Lower leg skin (tissue), 4 donors: Measurements from ENCODE around the gene CACHD1. TPM values are rescaled to one million over a fixed set of nuclear protein-coding genes. Genes with fewer than 3 reads are reported as not detected.

ENCODE experiments used
- DNase-seq, 2 donors: peaks; one replicate each; pipeline ENCODE4 v3.0.0-alpha.2; 2019; ENCODE audit warnings: low spot score in 2 of 2
- H3K4me3 ChIP-seq: fragments of 200-600 bp; sonication (generic); 2 replicates; pipeline ENCODE4 v1.5.1; 2017; ENCODE audit warnings: mild to moderate bottlenecking, low read depth; ENCODE audit not compliant: poor library complexity, severe bottlenecking
- POLR2A ChIP-seq, 2 donors: fragments of 450-650 bp; IDR thresholded peaks; one replicate each; pipeline ENCODE4 v1.6.1; 2016 to 2017; ENCODE audit warnings: antibody characterized with exemption in 2 of 2, mild to moderate bottlenecking in 1 of 2, moderate library complexity in 1 of 2
- WGBS, 2 donors: methylation state at CpG; one replicate each; pipeline ENCODE4 v1.1.5; 2018; 5-methylcytosine and 5-hydroxymethylcytosine counted together
- intact Hi-C: fragments of 100-400 bp; cut with DNase I; formaldehyde crosslinking; loops from one replicate; pipeline ENCODE4 v1.15.0; 2023; ENCODE audit warnings: low total_unique reads
- total RNA-seq, 4 donors: library from RNA; depleted of rRNA; stranded (reverse); fragments of >200 nt; gene quantifications; one replicate each; pipeline ENCODE4 v1.1.0, GENCODE V29; 2016
- TF ChIP-seq, protein P1 (sequence below), 3 donors: fragments of 450-650 bp; IDR thresholded peaks; one replicate each; pipeline ENCODE4 v1.5.1; 2016; ENCODE audit warnings: antibody characterized with exemption in 3 of 3, mild to moderate bottlenecking in 3 of 3, moderate library complexity in 2 of 3

Gene CACHD1
- total RNA-seq, 4 donors from 2014 or later, result 7.3 to 17.1 (median 10.9) TPM

GRCh38 chr1:64654519-64655341, 184.8 kb downstream of the CACHD1 start:
- intact Hi-C loops, result no loop called here
- no peak for DNase-seq
- no peak overlapping the region for H3K4me3 ChIP-seq
- TF ChIP-seq, protein P1, sequence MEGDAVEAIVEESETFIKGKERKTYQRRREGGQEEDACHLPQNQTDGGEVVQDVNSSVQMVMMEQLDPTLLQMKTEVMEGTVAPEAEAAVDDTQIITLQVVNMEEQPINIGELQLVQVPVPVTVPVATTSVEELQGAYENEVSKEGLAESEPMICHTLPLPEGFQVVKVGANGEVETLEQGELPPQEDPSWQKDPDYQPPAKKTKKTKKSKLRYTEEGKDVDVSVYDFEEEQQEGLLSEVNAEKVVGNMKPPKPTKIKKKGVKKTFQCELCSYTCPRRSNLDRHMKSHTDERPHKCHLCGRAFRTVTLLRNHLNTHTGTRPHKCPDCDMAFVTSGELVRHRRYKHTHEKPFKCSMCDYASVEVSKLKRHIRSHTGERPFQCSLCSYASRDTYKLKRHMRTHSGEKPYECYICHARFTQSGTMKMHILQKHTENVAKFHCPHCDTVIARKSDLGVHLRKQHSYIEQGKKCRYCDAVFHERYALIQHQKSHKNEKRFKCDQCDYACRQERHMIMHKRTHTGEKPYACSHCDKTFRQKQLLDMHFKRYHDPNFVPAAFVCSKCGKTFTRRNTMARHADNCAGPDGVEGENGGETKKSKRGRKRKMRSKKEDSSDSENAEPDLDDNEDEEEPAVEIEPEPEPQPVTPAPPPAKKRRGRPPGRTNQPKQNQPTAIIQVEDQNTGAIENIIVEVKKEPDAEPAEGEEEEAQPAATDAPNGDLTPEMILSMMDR (IDR thresholded peaks at IDR 0.05), result no peak
- no peak for TF ChIP-seq POLR2A (IDR thresholded peaks at IDR 0.05)
- WGBS, 2 donors, result 69 to 73% methylated on average over 5 of the region's 5 CpGs

DNA sequence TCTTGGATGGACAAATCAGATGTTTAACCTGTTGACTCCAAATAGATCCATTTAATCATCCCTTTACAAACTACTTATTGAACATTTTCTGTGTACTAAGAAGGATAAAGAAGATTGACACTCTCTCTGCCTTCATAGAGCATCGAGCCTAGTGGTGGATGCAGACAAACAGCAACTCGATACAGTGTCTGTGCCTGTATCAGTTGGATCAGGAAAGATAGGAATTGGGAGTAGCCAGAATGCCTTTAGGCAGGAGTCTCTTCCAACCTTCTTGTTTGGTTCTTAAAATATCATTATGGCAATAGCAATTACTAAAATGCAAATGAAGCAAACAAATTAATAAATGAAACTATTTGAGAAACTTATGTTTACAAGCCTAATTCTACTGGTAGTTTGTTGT, 185.9 kb downstream of the CACHD1 start:
- intact Hi-C loops, result no loop called here
- 55 to 56% methylated on average over 2 of the region's 2 CpGs for WGBS, 2 donors
- TF ChIP-seq, protein P1 (IDR thresholded peaks at IDR 0.05), result no peak
- TF ChIP-seq POLR2A (IDR thresholded peaks at IDR 0.05), result no peak
- DNase-seq, result no peak
- H3K4me3 ChIP-seq, result no peak overlapping the region

DNA sequence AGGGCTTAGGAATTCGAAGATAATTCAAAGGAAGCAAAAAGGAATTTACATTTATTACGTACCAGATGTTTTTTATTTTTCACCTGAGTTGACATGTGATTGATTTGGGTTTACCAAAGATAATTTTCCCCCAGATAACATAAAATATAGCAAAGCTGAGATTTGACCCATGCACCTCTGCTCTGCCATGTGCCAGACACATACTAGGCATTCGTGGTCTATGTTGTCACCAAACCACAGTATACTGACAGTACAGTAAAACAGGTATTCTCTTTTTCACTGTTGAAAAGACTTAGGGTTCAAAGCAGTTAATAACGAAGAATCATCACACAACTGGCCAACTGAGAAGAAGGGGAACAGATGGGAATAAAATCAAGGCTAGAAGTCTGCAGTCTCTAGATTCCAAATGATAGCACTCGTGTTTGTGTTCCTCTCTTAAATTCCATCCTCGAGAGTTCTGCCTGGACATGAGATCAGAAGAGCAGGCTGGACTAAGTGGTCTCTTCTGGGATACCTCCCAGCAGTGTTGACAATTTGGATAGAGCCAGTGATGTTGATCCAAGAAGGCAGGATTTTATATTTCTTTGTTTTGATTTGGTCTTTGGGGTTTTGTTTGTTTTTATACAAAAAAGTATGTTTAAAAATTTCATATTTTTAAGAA, 189.7 kb downstream of the CACHD1 start:
- DNase-seq, result no peak
- H3K4me3 ChIP-seq, result no peak overlapping the region
- intact Hi-C loops, result no loop called here
- TF ChIP-seq, protein P1 (IDR thresholded peaks at IDR 0.05), result no peak
- TF ChIP-seq POLR2A (IDR thresholded peaks at IDR 0.05), result no peak
- 71 to 76% methylated on average over 6 of the region's 6 CpGs for WGBS, 2 donors

- intact Hi-C loops, result no loop called here
- no peak overlapping the region for H3K4me3 ChIP-seq
- 83 to 88% methylated on average over 7 of the region's 7 CpGs for WGBS, 2 donors
- no peak for DNase-seq
- TF ChIP-seq, protein P1 (IDR thresholded peaks at IDR 0.05), result no peak
- TF ChIP-seq POLR2A (IDR thresholded peaks at IDR 0.05), result no peak
These were observed 193.7 kb downstream of the CACHD1 start for GRCh38 chr1:64663668-64664067.

DNA sequence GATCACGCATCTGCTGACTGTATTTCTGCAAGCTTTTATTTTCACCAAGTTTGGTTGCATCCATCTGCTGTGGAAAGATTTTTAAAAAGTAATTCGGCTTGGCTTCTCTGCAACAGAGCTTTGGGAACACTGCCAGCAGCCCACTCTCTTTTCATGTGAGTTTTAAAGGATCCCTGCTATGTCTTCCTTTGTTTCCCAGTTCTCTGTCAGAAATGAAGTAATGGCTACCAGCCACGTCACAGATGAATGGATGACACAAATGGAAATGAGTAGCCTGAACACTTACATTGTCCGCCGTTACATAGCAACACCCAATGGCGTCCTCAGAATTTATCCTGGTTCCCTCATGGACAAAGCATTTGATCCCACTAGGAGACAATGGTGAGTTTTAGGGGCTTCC, 194.4 kb downstream of the CACHD1 start:
- no peak for DNase-seq
- intact Hi-C loops, result no loop called here
- H3K4me3 ChIP-seq, result no peak overlapping the region
- WGBS, 2 donors, result 85 to 90% methylated on average over 6 of the region's 6 CpGs
- TF ChIP-seq, protein P1 (IDR thresholded peaks at IDR 0.05), result no peak
- no peak for TF ChIP-seq POLR2A (IDR thresholded peaks at IDR 0.05)
